ENCODE measurements around the gene KRT17. TPM values are rescaled to one million over a fixed set of nuclear protein-coding genes. Genes with fewer than 3 reads are reported as not detected.
A peak's percentile ranks its signal among the peaks of the same experiment; 100 is the strongest.

The KRT17 gene
- total and polyA plus RNA-seq, 10 of the 15 experiments (the other 5 are each of a cell fraction or from before 2014, with no cell fraction given) = 0.47 to 30.0 (median 2.5) TPM

DNA sequence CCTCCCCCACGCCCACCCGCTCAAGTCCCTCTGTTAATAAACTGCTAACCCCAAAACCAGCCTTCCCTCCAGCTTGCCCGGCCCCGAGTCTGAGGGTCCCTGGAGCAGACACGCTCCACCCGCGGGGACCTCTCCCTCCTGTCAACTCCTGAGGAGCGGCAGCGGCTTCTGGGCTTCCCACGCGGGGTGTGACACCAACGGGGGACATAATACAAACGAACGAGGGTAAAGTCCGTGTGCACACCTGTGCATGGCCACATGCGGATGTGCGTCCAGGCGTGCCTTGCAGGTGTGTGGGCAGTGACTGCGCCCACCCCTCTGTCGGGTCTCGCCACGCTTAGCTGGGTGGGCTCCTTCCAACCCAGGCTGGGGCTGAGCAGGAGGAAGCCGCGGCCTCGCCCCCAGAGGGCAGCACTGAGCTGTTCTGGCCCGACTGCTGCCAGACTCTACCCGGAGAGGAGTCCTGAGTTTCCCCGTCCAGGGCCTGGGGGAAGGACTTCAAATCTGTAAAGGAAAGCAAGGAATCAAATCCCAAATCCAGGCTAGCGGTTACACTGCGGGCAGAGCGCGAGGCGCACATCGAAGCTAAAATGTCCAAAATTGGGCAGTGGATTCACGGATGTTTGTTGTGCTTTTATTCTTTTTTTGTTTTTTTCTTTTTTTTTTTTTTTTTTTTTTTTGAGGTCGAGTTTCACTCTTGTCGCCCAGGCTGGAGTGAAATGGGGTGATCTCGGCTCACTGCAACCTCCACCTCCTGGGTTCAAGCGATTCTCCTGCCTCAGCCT, 24.2 kb upstream of the KRT17 start (continued):
- TF ChIP-seq SUZ12 (IDR thresholded peaks at IDR 0.05; ENCODE audit: unreplicated experiment) (no peak), SP1 (IDR thresholded peaks at IDR 0.05; ENCODE audit: low read depth, low read length) (no peak), POLR2AphosphoS2 (IDR thresholded peaks at IDR 0.05; ENCODE audit: low read depth, low read length) (no peak), KLF5 (IDR thresholded peaks at IDR 0.05; ENCODE audit: partially characterized antibody) (no peak), RAD21 (IDR thresholded peaks at IDR 0.05; ENCODE audit: insufficient read depth, low read depth, low read length) (peak; percentile 58), DPF2 (IDR thresholded peaks at IDR 0.05) (peak; percentile 43; the same call in 1 of the 2 replicates), NFYB (IDR thresholded peaks at IDR 0.05; ENCODE audit: insufficient read depth, low read depth, low read length) (no peak), TARDBP (IDR thresholded peaks at IDR 0.05; ENCODE audit: borderline replicate concordance) (no peak), ZSCAN29 (IDR thresholded peaks at IDR 0.05) (no peak), CBX3 (IDR thresholded peaks at IDR 0.05; ENCODE audit: borderline replicate concordance, low read depth) (no peak), BACH1 (IDR thresholded peaks at IDR 0.05; ENCODE audit: borderline replicate concordance) (peak; percentile 83), NFIC (IDR thresholded peaks at IDR 0.05; ENCODE audit: low read depth, low read length) (no peak), RUNX3 (IDR thresholded peaks at IDR 0.05; ENCODE audit: low read length) (no peak), RB1 (IDR thresholded peaks at IDR 0.05; ENCODE audit: borderline replicate concordance) (no peak), RELA (IDR thresholded peaks at IDR 0.05; ENCODE audit: borderline replicate concordance, partially characterized antibody) (no peak), STAT1 (conservative IDR thresholded peaks at IDR 0.05) (no peak), STAT3 (IDR thresholded peaks at IDR 0.05; ENCODE audit: low read depth, low read length) (no peak), MTA2 (IDR thresholded peaks at IDR 0.05; ENCODE audit: low read depth) (no peak), MEF2B (IDR thresholded peaks at IDR 0.05; ENCODE audit: partially characterized antibody, poor library complexity, severe bottlenecking) (no peak), LARP7 (IDR thresholded peaks at IDR 0.05) (peak; percentile 54), NKRF (conservative IDR thresholded peaks at IDR 0.05) (no peak), MYB (IDR thresholded peaks at IDR 0.05; ENCODE audit: borderline replicate concordance, low read depth, low read length) (no peak), PAX5 (IDR thresholded peaks at IDR 0.05; ENCODE audit: borderline replicate concordance, low read depth, low read length) (peak; percentile 30; the same call in 1 of the 2 replicates), NR2C1 (IDR thresholded peaks at IDR 0.05) (no peak), ATF7 (IDR thresholded peaks at IDR 0.05; ENCODE audit: low read depth) (no peak), GATAD2B (conservative IDR thresholded peaks at IDR 0.05; ENCODE audit: low read depth) (peak; percentile 94), SREBF2 (IDR thresholded peaks at IDR 0.05; ENCODE audit: low read length) (no peak)
- TF ChIP-seq, protein P1, sequence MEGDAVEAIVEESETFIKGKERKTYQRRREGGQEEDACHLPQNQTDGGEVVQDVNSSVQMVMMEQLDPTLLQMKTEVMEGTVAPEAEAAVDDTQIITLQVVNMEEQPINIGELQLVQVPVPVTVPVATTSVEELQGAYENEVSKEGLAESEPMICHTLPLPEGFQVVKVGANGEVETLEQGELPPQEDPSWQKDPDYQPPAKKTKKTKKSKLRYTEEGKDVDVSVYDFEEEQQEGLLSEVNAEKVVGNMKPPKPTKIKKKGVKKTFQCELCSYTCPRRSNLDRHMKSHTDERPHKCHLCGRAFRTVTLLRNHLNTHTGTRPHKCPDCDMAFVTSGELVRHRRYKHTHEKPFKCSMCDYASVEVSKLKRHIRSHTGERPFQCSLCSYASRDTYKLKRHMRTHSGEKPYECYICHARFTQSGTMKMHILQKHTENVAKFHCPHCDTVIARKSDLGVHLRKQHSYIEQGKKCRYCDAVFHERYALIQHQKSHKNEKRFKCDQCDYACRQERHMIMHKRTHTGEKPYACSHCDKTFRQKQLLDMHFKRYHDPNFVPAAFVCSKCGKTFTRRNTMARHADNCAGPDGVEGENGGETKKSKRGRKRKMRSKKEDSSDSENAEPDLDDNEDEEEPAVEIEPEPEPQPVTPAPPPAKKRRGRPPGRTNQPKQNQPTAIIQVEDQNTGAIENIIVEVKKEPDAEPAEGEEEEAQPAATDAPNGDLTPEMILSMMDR (IDR thresholded peaks at IDR 0.05 in 2 of 3, conservative IDR thresholded peaks at IDR 0.05 in 1 of 3; ENCODE audit: control insufficient read depth in 2 of 3, extremely low read depth in 1 of 3, insufficient read depth in 1 of 3, low read depth in 3 of 3, low read length in 3 of 3) = peak; percentile 90 to 95 (median 91)
